ENCODE results near the gene LTBP3. TPM values are rescaled to one million over a fixed set of nuclear protein-coding genes. Genes with fewer than 3 reads are reported as not detected.

Gene LTBP3
- total RNA-seq, 4 donors from 2014 or later = 131 to 240 (median 217) TPM

DNA sequence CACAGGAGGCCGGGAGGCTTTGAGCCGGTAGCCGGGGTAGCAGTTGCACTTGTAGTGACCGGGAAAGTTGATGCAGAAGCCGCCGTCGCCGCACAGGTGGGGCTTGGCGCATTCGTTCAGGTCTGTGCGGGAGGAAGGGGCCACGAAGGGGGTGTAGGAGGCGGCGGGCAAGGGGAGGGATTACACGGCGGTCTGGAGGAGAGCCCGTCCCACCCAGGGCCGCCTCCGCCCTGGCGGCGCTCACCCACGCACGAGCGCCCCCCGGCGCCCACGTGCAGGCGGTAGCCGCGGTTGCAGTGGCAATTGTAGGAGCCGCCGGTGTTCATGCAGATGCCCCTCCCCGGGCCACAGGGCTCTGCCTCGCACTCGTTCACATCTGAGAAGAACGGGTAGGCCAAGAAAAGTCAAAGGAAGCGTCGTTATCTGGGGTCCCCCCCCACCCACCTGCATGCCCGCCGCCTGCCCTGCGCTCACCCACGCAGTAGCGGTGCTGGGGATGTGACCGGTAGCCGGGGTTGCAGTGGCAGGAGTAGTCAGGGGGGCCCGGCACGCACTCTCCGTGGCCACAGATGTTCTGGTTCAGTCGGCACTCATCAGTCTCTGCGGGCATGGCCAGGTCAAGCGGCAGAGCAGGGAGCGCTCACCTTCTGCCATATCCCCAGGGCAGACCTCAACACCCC is 10.6 kb downstream of the LTBP3 start:
- TF ChIP-seq POLR2A (IDR thresholded peaks at IDR 0.05) = no peak
- TF ChIP-seq, protein P1, sequence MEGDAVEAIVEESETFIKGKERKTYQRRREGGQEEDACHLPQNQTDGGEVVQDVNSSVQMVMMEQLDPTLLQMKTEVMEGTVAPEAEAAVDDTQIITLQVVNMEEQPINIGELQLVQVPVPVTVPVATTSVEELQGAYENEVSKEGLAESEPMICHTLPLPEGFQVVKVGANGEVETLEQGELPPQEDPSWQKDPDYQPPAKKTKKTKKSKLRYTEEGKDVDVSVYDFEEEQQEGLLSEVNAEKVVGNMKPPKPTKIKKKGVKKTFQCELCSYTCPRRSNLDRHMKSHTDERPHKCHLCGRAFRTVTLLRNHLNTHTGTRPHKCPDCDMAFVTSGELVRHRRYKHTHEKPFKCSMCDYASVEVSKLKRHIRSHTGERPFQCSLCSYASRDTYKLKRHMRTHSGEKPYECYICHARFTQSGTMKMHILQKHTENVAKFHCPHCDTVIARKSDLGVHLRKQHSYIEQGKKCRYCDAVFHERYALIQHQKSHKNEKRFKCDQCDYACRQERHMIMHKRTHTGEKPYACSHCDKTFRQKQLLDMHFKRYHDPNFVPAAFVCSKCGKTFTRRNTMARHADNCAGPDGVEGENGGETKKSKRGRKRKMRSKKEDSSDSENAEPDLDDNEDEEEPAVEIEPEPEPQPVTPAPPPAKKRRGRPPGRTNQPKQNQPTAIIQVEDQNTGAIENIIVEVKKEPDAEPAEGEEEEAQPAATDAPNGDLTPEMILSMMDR (IDR thresholded peaks at IDR 0.05) = no peak

DNA sequence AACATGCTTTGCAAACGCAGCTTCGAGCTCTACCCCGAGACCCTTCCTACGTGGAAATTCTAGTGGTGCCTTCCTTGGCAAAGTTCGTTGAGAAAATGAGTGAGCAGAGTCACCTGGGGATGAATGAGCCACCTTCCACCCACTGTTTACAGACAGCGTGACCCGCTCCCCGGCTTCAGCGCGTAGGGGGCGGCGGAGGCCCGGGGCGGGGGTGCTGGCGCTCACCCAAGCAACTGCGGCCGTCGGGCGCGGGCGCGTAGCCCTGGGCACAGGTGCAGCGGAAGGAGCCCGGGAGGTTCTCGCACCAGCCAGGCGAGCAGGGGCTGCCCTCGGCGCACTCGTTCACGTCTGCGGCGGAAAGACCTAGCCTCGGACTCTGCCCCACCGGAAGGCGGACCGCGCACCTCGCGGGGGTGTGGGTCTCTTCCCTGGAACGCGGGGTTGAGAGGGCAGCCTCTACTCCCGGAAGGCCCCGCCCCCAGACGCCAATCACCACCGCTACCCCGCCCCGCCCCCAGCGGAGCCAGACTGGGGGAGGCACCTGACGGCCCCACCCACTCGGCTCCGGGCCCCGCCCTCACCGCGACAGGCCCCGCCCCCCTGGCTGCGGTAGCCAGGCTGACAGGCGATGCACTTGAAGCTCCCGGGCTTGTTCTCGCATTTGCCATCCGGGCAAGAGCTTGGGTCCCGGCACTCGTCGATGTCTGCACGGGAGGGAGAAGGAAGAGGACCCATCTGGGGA is 11.8 kb downstream of the LTBP3 start:
- Histone ChIP-seq H3K4me1 (peaks cover 3 to 6% of the 10 kb centered on the region in 2 donors), H3K36me3 (no peaks in the 10 kb centered on the region), H3K9me3 (no peaks in the 10 kb centered on the region), H3K4me3 (no peak overlapping the region), H3K27ac (peak overlapping the region in 1 of 2 donors; percentile 63), H3K27me3 (no peaks in the 10 kb centered on the region)
- no peak for TF ChIP-seq POLR2A (IDR thresholded peaks at IDR 0.05)
- TF ChIP-seq, protein P1 (IDR thresholded peaks at IDR 0.05) = no peak
- peak; percentile 72 for DNase-seq
- intact Hi-C loops (cut with DNase I; ENCODE audit: low total_unique reads) = no loop called here

More for the DNA sequence above, 10.6 kb downstream of the LTBP3 start:
- H3K4me3 ChIP-seq = no peak overlapping the region
- no peak for DNase-seq
- no peaks in the 10 kb centered on the region for H3K36me3 ChIP-seq
- no peaks in the 10 kb centered on the region for H3K9me3 ChIP-seq
- peak overlapping the region in 1 of 2 donors; percentile 63 for H3K27ac ChIP-seq
- H3K27me3 ChIP-seq = no peaks in the 10 kb centered on the region
- no peaks in the 10 kb centered on the region for H3K4me1 ChIP-seq
- intact Hi-C loops (cut with DNase I; ENCODE audit: low total_unique reads) = no loop called here

DNA sequence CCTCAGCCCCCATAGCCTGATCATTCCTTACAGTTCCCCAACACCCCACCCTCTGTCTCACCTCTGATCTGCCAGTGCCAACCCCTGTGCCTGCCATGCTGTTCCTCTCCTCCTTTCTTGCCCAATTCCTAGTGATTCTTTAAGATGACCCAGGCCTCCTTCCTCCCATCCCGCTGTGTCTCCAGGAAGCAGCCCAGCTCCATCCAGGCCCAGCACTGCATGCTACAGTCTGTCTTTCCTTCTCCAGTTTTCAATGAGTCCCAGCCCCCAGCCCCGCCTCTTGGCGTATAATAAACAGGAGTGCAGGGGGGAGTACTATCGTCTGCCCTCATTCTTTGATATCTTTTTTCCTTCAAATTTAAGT is 12.3 kb downstream of the LTBP3 start:
- no peak for DNase-seq
- peak overlapping the region in 1 of 2 donors; percentile 63 for H3K27ac ChIP-seq
- peaks cover 7 to 10% of the 10 kb centered on the region in 2 donors for H3K4me1 ChIP-seq
- TF ChIP-seq, protein P1 (IDR thresholded peaks at IDR 0.05) = no peak
- no peak for TF ChIP-seq POLR2A (IDR thresholded peaks at IDR 0.05)
- no peaks in the 10 kb centered on the region for H3K27me3 ChIP-seq
- H3K36me3 ChIP-seq = no peaks in the 10 kb centered on the region
- no peak overlapping the region for H3K4me3 ChIP-seq
- intact Hi-C loops (cut with DNase I; ENCODE audit: low total_unique reads) = no loop called here
- no peaks in the 10 kb centered on the region for H3K9me3 ChIP-seq

DNA sequence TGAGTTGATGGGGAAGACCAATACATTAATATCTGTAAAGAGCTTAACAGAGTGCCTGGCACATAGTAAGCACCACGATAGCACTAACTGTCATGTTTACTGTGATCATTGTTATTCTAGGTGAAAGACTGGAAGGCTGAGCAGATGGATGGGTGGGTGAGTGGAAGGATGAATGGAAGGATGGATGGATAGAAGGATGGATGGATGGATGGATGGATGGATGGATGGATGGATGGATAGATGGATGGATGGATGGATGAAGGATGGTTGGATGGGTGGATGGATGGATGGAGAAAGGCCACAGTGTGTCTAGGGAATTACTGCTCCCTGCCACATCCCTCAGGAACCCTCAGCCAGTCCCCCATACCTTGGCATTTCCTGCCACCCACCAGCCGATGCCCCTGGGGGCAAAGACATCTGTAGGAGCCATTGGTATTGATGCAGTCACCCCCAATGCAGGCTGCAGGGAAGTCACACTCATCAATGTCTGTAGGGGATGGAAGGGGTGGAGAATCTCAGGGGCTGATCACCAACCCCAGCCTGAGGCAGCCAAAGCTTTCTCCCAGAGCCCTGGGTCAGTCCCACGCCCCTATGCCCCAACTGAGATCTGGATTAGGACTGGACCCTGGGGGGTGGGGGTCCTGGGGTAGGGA is 15.3 kb downstream of the LTBP3 start:
- Histone ChIP-seq H3K27me3 (no peaks in the 10 kb centered on the region), H3K27ac (no peak overlapping the region), H3K36me3 (no peaks in the 10 kb centered on the region), H3K4me3 (no peak overlapping the region), H3K9me3 (no peaks in the 10 kb centered on the region), H3K4me1 (peaks cover 10 to 12% of the 10 kb centered on the region in 2 donors)
- no peak for TF ChIP-seq POLR2A (IDR thresholded peaks at IDR 0.05)
- TF ChIP-seq, protein P1 (IDR thresholded peaks at IDR 0.05) = no peak
- intact Hi-C loops (cut with DNase I; ENCODE audit: low total_unique reads) = no loop called here
- no peak for DNase-seq
